Uterus (tissue), 4 donors: ENCODE measurements around the gene KMT2C. TPM values are rescaled to one million over a fixed set of nuclear protein-coding genes. Genes with fewer than 3 reads are reported as not detected.
A peak's percentile ranks its signal among the peaks of the same experiment; 100 is the strongest.

ENCODE experiments used
- DNase-seq, 2 donors: peaks; one replicate each; pipeline ENCODE4 v3.0.0-alpha.2; 2019 to 2020
- H3K27ac ChIP-seq, 2 donors: fragments of 200-600 bp; sonication (generic); 1 replicate in 1 of 2; 2 replicates in 1 of 2; pipeline ENCODE4 v1.5.1; 2016 to 2018
- H3K27me3 ChIP-seq, 2 donors: fragments of 200-600 bp; sonication (generic); one replicate each; pipeline ENCODE4 v1.5.1; 2018 to 2019; ENCODE audit warnings: control low read depth in 1 of 2
- H3K36me3 ChIP-seq, 2 donors: fragments of 200-600 bp; sonication (generic); one replicate each; pipeline ENCODE4 v1.5.1; 2019; ENCODE audit warnings: control low read depth in 1 of 2
- H3K4me1 ChIP-seq, 2 donors: fragments of 200-600 bp; sonication (generic); one replicate each; pipeline ENCODE4 v1.5.1; 2018 to 2019; ENCODE audit warnings: control low read depth in 1 of 2
- H3K4me3 ChIP-seq, 2 donors: fragments of 200-600 bp; sonication (generic); 1 replicate in 1 of 2; 2 replicates in 1 of 2; pipeline ENCODE4 v1.5.1; 2018 to 2019; ENCODE audit warnings: mild to moderate bottlenecking in 1 of 2
- H3K9me3 ChIP-seq, 2 donors: fragments of 200-600 bp; sonication (generic); one replicate each; pipeline ENCODE4 v1.5.1; 2019; ENCODE audit warnings: control low read depth in 1 of 2
- CTCF ChIP-seq, 4 experiments: fragments of 200-600 bp in 2 of 4; fragments of 450-650 bp in 2 of 4; sonication (generic) in 2 of 4; IDR thresholded peaks; one replicate each; pipeline ENCODE4 v1.5.1; 2016 to 2019; ENCODE audit warnings: antibody characterized with exemption in 4 of 4, mild to moderate bottlenecking in 2 of 4, moderate library complexity in 1 of 4
- POLR2A ChIP-seq, 2 donors: fragments of 450-650 bp; IDR thresholded peaks; one replicate each; pipeline ENCODE4 v1.6.1; 2016; ENCODE audit warnings: antibody characterized with exemption in 2 of 2, mild to moderate bottlenecking in 1 of 2, moderate library complexity in 1 of 2
- intact Hi-C: fragments of 100-400 bp; cut with DNase I; formaldehyde crosslinking; loops from one replicate; pipeline ENCODE4 v1.15.1; 2023; ENCODE audit warnings: low total_unique reads
- total RNA-seq, 4 donors: library from RNA; depleted of rRNA in 3 of 4; stranded (reverse); fragments of >200 nt in 3 of 4; gene quantifications; one replicate each; pipeline versions ENCODE4 v1.1.0 to v1.2.4, GENCODE V29; 2014 to 2023
- donor health status: DM: yes; HTN: yes; CAD: no.

The KMT2C gene
- total RNA-seq, 4 donors from 2014 or later: 30.5 to 177 (median 90.0) TPM

- peaks cover 0 to 2% of the 10 kb centered on the region in 2 donors for H3K36me3 ChIP-seq
- intact Hi-C loops: no loop called here
- TF ChIP-seq POLR2A (IDR thresholded peaks at IDR 0.05): no peak
These were observed 239.4 kb downstream of the KMT2C start for GRCh38 chr7:152196391-152196790.

GRCh38 chr7:152193880-152194279 lies 241.9 kb downstream of the KMT2C start:
- peaks cover 0 to 2% of the 10 kb centered on the region in 2 donors for H3K36me3 ChIP-seq
- intact Hi-C loops: no loop called here
- no peak for TF ChIP-seq CTCF (IDR thresholded peaks at IDR 0.05)
- TF ChIP-seq POLR2A (IDR thresholded peaks at IDR 0.05): no peak

More at GRCh38 chr7:152196391-152196790, 239.4 kb downstream of the KMT2C start:
- Histone ChIP-seq H3K9me3 (no peaks in the 10 kb centered on the region), H3K27ac (no peak overlapping the region), H3K27me3 (no peaks in the 10 kb centered on the region), H3K4me1 (no peaks in the 10 kb centered on the region), H3K4me3 (no peak overlapping the region)
- DNase-seq: no peak

GRCh38 chr7:152189061-152189460 lies 246.7 kb downstream of the KMT2C start:
- no peaks in the 10 kb centered on the region for H3K4me1 ChIP-seq
- H3K27ac ChIP-seq: no peak overlapping the region
- H3K4me3 ChIP-seq: no peak overlapping the region
- no peak for TF ChIP-seq CTCF (IDR thresholded peaks at IDR 0.05)
- TF ChIP-seq POLR2A (IDR thresholded peaks at IDR 0.05): no peak
- intact Hi-C loops: no loop called here
- no peaks in the 10 kb centered on the region for H3K9me3 ChIP-seq
- DNase-seq: no peak
- H3K27me3 ChIP-seq: no peaks in the 10 kb centered on the region
- no peaks in the 10 kb centered on the region for H3K36me3 ChIP-seq

More at GRCh38 chr7:152193880-152194279, 241.9 kb downstream of the KMT2C start:
- Histone ChIP-seq H3K9me3 (no peaks in the 10 kb centered on the region), H3K4me3 (no peak overlapping the region), H3K4me1 (no peaks in the 10 kb centered on the region), H3K27ac (no peak overlapping the region), H3K27me3 (no peaks in the 10 kb centered on the region)
- DNase-seq: no peak

- H3K9me3 ChIP-seq: no peaks in the 10 kb centered on the region
- H3K4me3 ChIP-seq: no peak overlapping the region
- DNase-seq: no peak
- no peaks in the 10 kb centered on the region for H3K36me3 ChIP-seq
- peak overlapping the region; percentile 3 to 62 for H3K27ac ChIP-seq
- TF ChIP-seq POLR2A (IDR thresholded peaks at IDR 0.05): no peak
- no peak for TF ChIP-seq CTCF (IDR thresholded peaks at IDR 0.05)
- intact Hi-C loops: no loop called here
- H3K27me3 ChIP-seq: no peaks in the 10 kb centered on the region
- no peaks in the 10 kb centered on the region for H3K4me1 ChIP-seq
These were observed 250.2 kb downstream of the KMT2C start for GRCh38 chr7:152185558-152185957.

- Histone ChIP-seq H3K27ac (no peak overlapping the region), H3K36me3 (no peaks in the 10 kb centered on the region), H3K27me3 (no peaks in the 10 kb centered on the region), H3K4me3 (no peak overlapping the region), H3K4me1 (no peaks in the 10 kb centered on the region), H3K9me3 (no peaks in the 10 kb centered on the region)
- intact Hi-C loops: no loop called here
- TF ChIP-seq POLR2A (IDR thresholded peaks at IDR 0.05) (no peak), CTCF (IDR thresholded peaks at IDR 0.05) (no peak)
- DNase-seq: peak in 1 of 2 donors; percentile 29
These were observed 255.2 kb downstream of the KMT2C start for GRCh38 chr7:152180587-152180986.

GRCh38 chr7:152180048-152180447 lies 255.8 kb downstream of the KMT2C start:
- H3K27ac ChIP-seq: no peak overlapping the region
- no peaks in the 10 kb centered on the region for H3K36me3 ChIP-seq
- H3K27me3 ChIP-seq: no peaks in the 10 kb centered on the region
- H3K4me3 ChIP-seq: no peak overlapping the region
- no peaks in the 10 kb centered on the region for H3K4me1 ChIP-seq
- TF ChIP-seq POLR2A (IDR thresholded peaks at IDR 0.05) (no peak), CTCF (IDR thresholded peaks at IDR 0.05) (no peak)
- DNase-seq: no peak
- H3K9me3 ChIP-seq: no peaks in the 10 kb centered on the region
- intact Hi-C loops: no loop called here
